Loucy (cell line): ENCODE results near the gene MOB3B.

Experiments
- H2AFZ ChIP-seq: fragments of 200-600 bp; sonication (generic); 2 replicates; pipeline ENCODE4 v1.6.0; 2016; ENCODE audit warnings: antibody characterized with exemption, mild to moderate bottlenecking, low read length, moderate library complexity
- H3F3A ChIP-seq: fragments of 200-600 bp; 2 replicates; pipeline ENCODE4 v1.6.0; 2016; ENCODE audit warnings: antibody characterized with exemption, low read depth, mild to moderate bottlenecking
- H3K27me3 ChIP-seq: fragments of 200-600 bp; sonication (generic); 2 replicates; pipeline ENCODE4 v1.6.1; 2014; ENCODE audit warnings: low read length, mild to moderate bottlenecking; ENCODE audit not compliant: insufficient read depth, poor library complexity, severe bottlenecking
- H3K36me3 ChIP-seq: fragments of 200-600 bp; sonication (generic); 2 replicates; pipeline ENCODE4 v1.6.1; 2016; ENCODE audit warnings: low read length; ENCODE audit not compliant: insufficient read depth
- H3K4me1 ChIP-seq: fragments of 200-600 bp; sonication (generic); 2 replicates; pipeline ENCODE4 v1.5.1; 2014; ENCODE audit warnings: low read length, mild to moderate bottlenecking; ENCODE audit not compliant: insufficient read depth, poor library complexity, severe bottlenecking
- H3K4me2 ChIP-seq: fragments of 200-600 bp; sonication (generic); 2 replicates; pipeline ENCODE4 v1.6.0; 2014; ENCODE audit warnings: antibody characterized with exemption, low read length, low read depth, mild to moderate bottlenecking; ENCODE audit not compliant: poor library complexity, severe bottlenecking
- H3K4me3 ChIP-seq: fragments of 200-600 bp; sonication (generic); 2 replicates; pipeline ENCODE4 v1.5.1; 2014; ENCODE audit warnings: low read length, mild to moderate bottlenecking, mixed read lengths; ENCODE audit not compliant: poor library complexity, severe bottlenecking
- H3K79me2 ChIP-seq: fragments of 200-600 bp; sonication (generic); 2 replicates; pipeline ENCODE4 v1.6.1; 2014; ENCODE audit warnings: low read length; ENCODE audit not compliant: insufficient read depth
- H3K9ac ChIP-seq: fragments of 200-600 bp; sonication (generic); 2 replicates; pipeline ENCODE4 v1.6.0; 2014; ENCODE audit warnings: mild to moderate bottlenecking, low read depth, low read length, moderate library complexity; ENCODE audit not compliant: poor library complexity, severe bottlenecking
- H3K9me2 ChIP-seq: fragments of 200-600 bp; sonication (generic); replicated peaks from 2 replicates; pipeline ENCODE4 v1.6.1; 2016; ENCODE audit warnings: low read depth, low read length, mixed read lengths
- H3K9me3 ChIP-seq: fragments of 200-600 bp; sonication (generic); 2 replicates; pipeline ENCODE4 v1.6.1; 2014; ENCODE audit warnings: mild to moderate bottlenecking, antibody characterized with exemption, low read length, low read depth; ENCODE audit not compliant: insufficient read depth
- H4K20me1 ChIP-seq: fragments of 200-600 bp; sonication (generic); 2 replicates; pipeline ENCODE4 v1.6.0; 2014; ENCODE audit warnings: antibody characterized with exemption, low read length, mild to moderate bottlenecking; ENCODE audit not compliant: insufficient read depth, poor library complexity, severe bottlenecking
- CTCF ChIP-seq: fragments of 200-600 bp; sonication (generic); conservative IDR thresholded peaks from 2 replicates; pipeline ENCODE4 v1.5.1; 2014; ENCODE audit warnings: mild to moderate bottlenecking, antibody characterized with exemption, low read length
- EZH2phosphoT487 ChIP-seq: fragments of 200-600 bp; IDR thresholded peaks from 2 replicates; pipeline ENCODE4 v1.6.1; 2018; ENCODE audit warnings: antibody characterized with exemption, mild to moderate bottlenecking, moderate library complexity, borderline replicate concordance

MOB3B gene

DNA sequence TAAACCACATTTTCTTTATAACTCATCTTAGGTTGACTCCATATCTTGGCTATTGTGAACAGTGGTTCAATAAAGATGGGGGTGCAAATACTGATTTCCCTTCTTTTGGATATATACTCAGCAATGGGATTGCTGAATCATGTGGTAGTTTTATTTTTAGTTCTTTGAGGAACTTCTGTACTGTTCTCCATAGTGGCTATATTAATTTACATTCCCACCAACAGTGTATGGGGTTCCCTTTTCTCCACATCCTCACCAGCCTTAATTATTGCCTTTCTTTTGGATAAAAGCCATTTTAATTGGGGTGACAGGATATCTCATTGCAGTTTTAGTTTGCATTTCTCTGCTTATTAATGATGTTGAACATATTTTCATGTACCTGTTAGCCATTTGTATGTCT is 125.0 kb downstream of the MOB3B start:
- H3K36me3 ChIP-seq: no peaks in the 10 kb centered on the region
- TF ChIP-seq CTCF: no peak
- no peak for TF ChIP-seq EZH2phosphoT487

GRCh38 chr9:27402626-27403025 is 127.0 kb downstream of the MOB3B start:
- no peaks in the 10 kb centered on the region for H3K36me3 ChIP-seq
- no peaks in the 10 kb centered on the region for H4K20me1 ChIP-seq
- no peak overlapping the region for H3K4me2 ChIP-seq
- no peaks in the 10 kb centered on the region for H3K4me1 ChIP-seq
- H3K4me3 ChIP-seq: no peak overlapping the region
- no peaks in the 10 kb centered on the region for H3K27me3 ChIP-seq
- no peak overlapping the region for H3K9ac ChIP-seq
- no peaks in the 10 kb centered on the region for H3K79me2 ChIP-seq
- no peaks in the 10 kb centered on the region for H3K9me2 ChIP-seq
- H3F3A ChIP-seq: no peaks in the 10 kb centered on the region
- no peaks in the 10 kb centered on the region for H3K9me3 ChIP-seq
- TF ChIP-seq CTCF (no peak), EZH2phosphoT487 (no peak)
- no peak overlapping the region for H2AFZ ChIP-seq

More for the DNA sequence above, 125.0 kb downstream of the MOB3B start:
- no peak overlapping the region for H3K4me2 ChIP-seq
- H3K4me1 ChIP-seq: no peaks in the 10 kb centered on the region
- H2AFZ ChIP-seq: no peak overlapping the region
- H3K9me3 ChIP-seq: no peaks in the 10 kb centered on the region
- no peaks in the 10 kb centered on the region for H3K27me3 ChIP-seq
- no peaks in the 10 kb centered on the region for H4K20me1 ChIP-seq
- no peak overlapping the region for H3K4me3 ChIP-seq
- no peak overlapping the region for H3K9ac ChIP-seq
- H3K9me2 ChIP-seq: no peaks in the 10 kb centered on the region
- H3F3A ChIP-seq: no peaks in the 10 kb centered on the region
- H3K79me2 ChIP-seq: no peaks in the 10 kb centered on the region

GRCh38 chr9:27400334-27400880 is 129.2 kb downstream of the MOB3B start:
- Histone ChIP-seq H3K79me2 (no peaks in the 10 kb centered on the region), H4K20me1 (no peaks in the 10 kb centered on the region), H3K9ac (no peak overlapping the region), H3K4me3 (no peak overlapping the region), H3K9me3 (no peaks in the 10 kb centered on the region), H3K27me3 (no peaks in the 10 kb centered on the region), H3K4me2 (no peak overlapping the region), H3K9me2 (no peaks in the 10 kb centered on the region), H3K36me3 (no peaks in the 10 kb centered on the region), H2AFZ (no peak overlapping the region), H3F3A (no peaks in the 10 kb centered on the region), H3K4me1 (no peaks in the 10 kb centered on the region)
- TF ChIP-seq CTCF: no peak
- TF ChIP-seq EZH2phosphoT487: no peak
